DND-41 (cell line): ENCODE results near the gene AP2A1.

ENCODE experiments used
- CTCF ChIP-seq: IDR thresholded peaks from 2 replicates; pipeline ENCODE4 v1.5.1; 2012; ENCODE audit warnings: borderline replicate concordance, low read length, moderate library complexity, mild to moderate bottlenecking; ENCODE audit not compliant: poor library complexity, severe bottlenecking; ENCODE audit errors: extremely low read depth
- EZH2 ChIP-seq: IDR thresholded peaks from 3 replicates; pipeline ENCODE4 v1.6.1; 2012; ENCODE audit warnings: borderline replicate concordance, low read depth, mild to moderate bottlenecking, moderate library complexity, low read length, inconsistent platforms; ENCODE audit not compliant: severe bottlenecking

DNA sequence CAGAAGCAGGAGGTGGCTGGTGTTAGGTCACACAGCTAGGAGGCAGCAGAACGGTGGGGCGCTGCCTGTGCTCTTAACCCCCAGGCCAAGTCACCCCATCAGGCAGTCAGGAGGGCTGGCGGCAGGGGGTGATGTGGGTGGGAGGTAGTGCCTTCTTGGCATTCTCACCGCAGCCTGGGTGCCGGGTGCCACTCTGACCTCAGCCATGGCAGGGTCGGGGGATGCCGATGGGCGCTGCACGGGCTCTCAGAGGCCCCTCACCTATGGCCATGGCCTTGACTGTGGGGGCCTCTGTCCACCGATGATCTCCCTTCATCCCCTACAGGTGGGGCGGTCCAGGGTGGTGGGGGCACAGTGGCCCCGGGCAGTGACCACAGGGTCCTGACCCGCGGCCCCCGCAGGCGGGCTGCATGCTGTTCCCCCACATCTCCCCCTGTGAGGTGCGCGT is 89.8 kb downstream of the AP2A1 start:
- TF ChIP-seq CTCF (no peak), EZH2 (no peak)
